Measurements from ENCODE around the gene DSG1. TPM values are rescaled to one million over a fixed set of nuclear protein-coding genes. Genes with fewer than 3 reads are reported as not detected.
"Not testable (repeated sequence)": the region's sequence is repeated elsewhere in the genome, so short reads cannot be mapped to it uniquely, and the experiment has no call there.

The DSG1 gene
- total RNA-seq, result not detected in 2 replicates

DNA sequence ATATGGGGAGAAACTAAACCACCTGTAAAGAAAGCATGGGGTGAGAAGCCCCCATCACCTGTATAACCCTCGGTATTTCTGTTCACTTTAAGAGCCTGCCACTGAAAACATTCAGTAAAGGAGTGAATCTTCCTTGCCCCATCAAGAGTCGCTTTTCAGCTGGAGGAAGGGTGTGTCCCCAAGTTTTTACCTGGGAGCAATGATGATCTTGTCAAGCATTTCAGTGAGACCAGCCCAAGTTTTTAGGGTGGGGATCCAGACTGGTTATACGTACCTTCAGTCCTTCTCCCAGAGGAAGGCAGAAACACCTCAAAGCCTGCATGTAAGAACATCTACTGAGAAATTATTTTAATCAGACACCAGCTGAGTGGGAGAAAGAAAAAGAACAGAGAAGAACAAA lies at the start of gene DSG1:
DSG1 (plus strand) TSS at position 301 of the 400 bp plus-strand sequence. CDS start 141 bp downstream, outside the sequence.
- no peaks in the 10 kb centered on the region for H3K4me1 Mint-ChIP-seq
- H3K27me3 Mint-ChIP-seq, result no peaks in the 10 kb centered on the region
- no peaks in the 10 kb centered on the region for H3K9me3 Mint-ChIP-seq
- H3K4me3 Mint-ChIP-seq, result no peak within 1 kb of the TSS
- no peak for DNase-seq
- intact Hi-C loops (cut with micrococcal nuclease), result no loop called here
- H3K27ac Mint-ChIP-seq, result no peak within 1 kb of the TSS
- H3K36me3 Mint-ChIP-seq (ENCODE audit: low read depth), result no peaks in the 10 kb centered on the region

DNA sequence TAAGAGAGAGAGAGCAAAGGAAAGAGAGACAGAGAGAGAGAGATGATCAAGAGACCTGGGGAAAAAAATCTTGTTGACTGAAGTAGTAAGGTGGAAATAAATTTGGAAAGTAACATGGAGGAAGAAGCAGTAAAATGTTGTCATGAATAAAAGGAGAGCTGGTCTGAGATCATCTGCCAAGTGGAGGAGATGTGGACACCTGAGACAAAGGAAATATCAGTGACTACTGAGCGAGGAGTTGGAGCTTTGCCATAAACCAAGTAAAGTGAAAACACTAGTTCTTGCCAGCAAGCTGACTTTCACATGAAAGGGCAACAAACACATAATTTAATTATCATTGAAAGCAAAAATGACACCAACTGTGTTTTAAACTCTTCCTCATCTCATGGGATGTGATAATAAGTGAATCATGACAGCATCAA lies 49.0 kb upstream of the DSG1 start:
- no peaks in the 10 kb centered on the region for H3K9me3 Mint-ChIP-seq
- H3K36me3 Mint-ChIP-seq (ENCODE audit: low read depth), result no peaks in the 10 kb centered on the region
- no peak for DNase-seq
- H3K4me3 Mint-ChIP-seq, result no peak overlapping the region
- H3K27ac Mint-ChIP-seq, result no peak overlapping the region
- no peaks in the 10 kb centered on the region for H3K27me3 Mint-ChIP-seq
- intact Hi-C loops (cut with micrococcal nuclease), result no loop called here
- no peaks in the 10 kb centered on the region for H3K4me1 Mint-ChIP-seq

DNA sequence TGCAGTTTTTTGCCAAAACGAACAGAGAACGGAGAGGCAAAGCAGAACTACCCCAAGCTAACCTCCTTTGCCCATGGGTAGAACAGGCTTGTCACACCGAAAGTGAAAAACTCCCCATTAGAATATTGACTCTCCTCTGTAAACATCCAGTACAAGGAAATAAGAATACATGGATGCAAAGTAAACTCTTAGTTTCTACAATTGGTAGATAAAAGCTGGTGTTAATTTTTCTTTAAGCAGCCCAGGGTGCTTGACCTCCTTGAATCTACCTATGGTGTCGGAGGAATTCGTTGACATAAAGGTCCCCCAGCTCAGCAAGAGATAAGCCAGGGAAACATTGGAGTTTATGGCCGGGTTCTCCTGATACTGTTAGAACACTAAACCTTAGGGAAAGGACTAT lies 48.4 kb upstream of the DSG1 start:
- Mint-ChIP-seq H3K9me3 (no peaks in the 10 kb centered on the region), H3K4me1 (no peaks in the 10 kb centered on the region), H3K27ac (no peak overlapping the region), H3K4me3 (no peak overlapping the region), H3K27me3 (no peaks in the 10 kb centered on the region), H3K36me3 (ENCODE audit: low read depth) (no peaks in the 10 kb centered on the region)
- no peak for DNase-seq
- intact Hi-C loops (cut with micrococcal nuclease), result no loop called here

DNA sequence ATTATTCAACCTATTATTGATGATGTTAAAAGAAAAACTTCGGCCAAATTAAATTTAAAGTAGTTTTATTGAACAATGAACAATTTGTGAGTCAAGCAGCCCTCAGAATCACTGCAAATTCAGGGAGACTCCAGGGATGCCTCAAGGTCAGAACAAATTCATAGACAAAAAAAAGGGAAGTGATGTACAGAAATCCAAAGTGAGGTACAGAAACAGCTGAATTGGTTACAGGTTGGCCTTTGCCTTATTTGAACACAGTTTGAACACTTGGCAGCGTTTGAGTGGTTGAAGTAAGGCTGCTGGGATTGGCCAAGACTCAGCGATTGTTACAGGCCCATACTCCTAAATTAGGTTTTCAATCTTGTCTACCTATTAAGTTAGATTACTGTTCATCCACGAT lies 47.4 kb upstream of the DSG1 start:
- intact Hi-C loops (cut with micrococcal nuclease), result no loop called here
- no peak for DNase-seq
- no peak overlapping the region for H3K27ac Mint-ChIP-seq
- H3K36me3 Mint-ChIP-seq (ENCODE audit: low read depth), result no peaks in the 10 kb centered on the region
- no peaks in the 10 kb centered on the region for H3K4me1 Mint-ChIP-seq
- no peak overlapping the region for H3K4me3 Mint-ChIP-seq
- H3K9me3 Mint-ChIP-seq, result no peaks in the 10 kb centered on the region
- H3K27me3 Mint-ChIP-seq, result no peaks in the 10 kb centered on the region

GRCh38 chr18:31273812-31274527 lies 44.0 kb upstream of the DSG1 start:
- Mint-ChIP-seq H3K27me3 (no peaks in the 10 kb centered on the region), H3K4me3 (no peak overlapping the region), H3K27ac (no peak overlapping the region), H3K9me3 (no peaks in the 10 kb centered on the region), H3K36me3 (ENCODE audit: low read depth) (no peaks in the 10 kb centered on the region), H3K4me1 (no peaks in the 10 kb centered on the region)
- no peak for DNase-seq
- intact Hi-C loops (cut with micrococcal nuclease), result no loop called here

- intact Hi-C loops (cut with micrococcal nuclease), result no loop called here
- Mint-ChIP-seq H3K27ac (no peak overlapping the region), H3K27me3 (no peaks in the 10 kb centered on the region), H3K4me3 (no peak overlapping the region), H3K9me3 (no peaks in the 10 kb centered on the region), H3K4me1 (no peaks in the 10 kb centered on the region), H3K36me3 (ENCODE audit: low read depth) (no peaks in the 10 kb centered on the region)
- no peak for DNase-seq
Measured at GRCh38 chr18:31274931-31275330, 43.0 kb upstream of the DSG1 start.

DNA sequence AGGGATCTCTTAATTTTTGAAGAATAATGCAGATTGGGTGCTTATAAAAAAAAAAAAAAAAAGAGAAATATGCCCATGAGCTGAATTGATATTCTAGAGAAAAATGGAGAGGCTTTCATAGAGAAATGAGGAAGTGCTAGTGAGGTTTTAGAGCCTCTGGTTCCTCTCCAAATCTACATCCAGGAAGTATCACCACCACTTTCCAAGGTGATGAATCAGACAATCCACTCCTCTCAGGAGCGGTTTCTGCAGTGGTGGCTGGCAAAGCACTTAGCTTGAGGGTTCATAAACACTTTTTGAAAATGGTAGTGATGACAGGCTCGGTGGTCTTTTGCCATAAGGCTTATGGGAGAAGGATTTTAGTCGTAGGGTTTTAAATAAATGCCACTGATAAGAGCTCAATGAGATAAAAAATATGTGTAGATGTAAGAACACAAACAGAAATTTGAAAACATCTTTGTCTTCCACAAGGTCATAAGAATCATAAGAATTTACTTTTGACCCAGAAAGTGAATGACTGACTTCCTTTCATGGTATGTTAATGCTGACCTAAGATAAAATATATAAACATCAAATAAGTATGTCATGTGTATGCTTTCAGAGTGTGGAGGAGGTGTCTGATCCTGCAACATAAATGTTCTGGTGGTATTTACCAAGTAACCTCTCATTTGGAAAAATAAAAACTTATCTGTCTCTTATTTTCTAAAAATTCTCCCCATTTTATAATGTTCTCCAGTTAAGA lies 42.1 kb upstream of the DSG1 start:
- Mint-ChIP-seq H3K27me3 (no peaks in the 10 kb centered on the region), H3K36me3 (ENCODE audit: low read depth) (no peaks in the 10 kb centered on the region), H3K4me3 (no peak overlapping the region), H3K4me1 (no peaks in the 10 kb centered on the region), H3K9me3 (no peaks in the 10 kb centered on the region), H3K27ac (no peak overlapping the region)
- intact Hi-C loops (cut with micrococcal nuclease), result no loop called here
- DNase-seq, result no peak

DNA sequence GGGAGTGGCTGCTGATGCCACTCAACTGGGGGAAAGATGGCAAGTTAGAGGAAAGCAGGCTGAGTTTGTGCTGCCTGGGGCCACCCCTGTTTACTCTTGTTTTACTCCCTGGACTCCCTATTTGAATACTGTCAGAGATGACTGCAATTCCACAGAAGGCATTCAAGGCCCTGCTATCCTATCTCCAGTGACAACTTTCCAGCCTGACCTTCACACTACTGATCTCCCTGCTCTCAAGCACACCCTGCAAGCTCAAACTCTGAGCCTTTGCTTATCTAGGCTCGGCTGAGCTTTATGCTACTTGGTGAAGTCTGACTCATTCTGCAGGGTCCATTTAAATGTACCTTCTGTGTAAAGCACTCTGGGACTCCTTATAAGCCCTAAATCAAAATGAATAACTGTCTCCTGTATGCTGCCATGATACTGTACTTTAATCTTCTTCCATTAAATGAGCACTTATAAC lies 39.3 kb upstream of the DSG1 start:
- DNase-seq, result no peak
- no peaks in the 10 kb centered on the region for H3K36me3 Mint-ChIP-seq (ENCODE audit: low read depth)
- H3K4me1 Mint-ChIP-seq, result no peaks in the 10 kb centered on the region
- H3K4me3 Mint-ChIP-seq, result no peak overlapping the region
- intact Hi-C loops (cut with micrococcal nuclease), result no loop called here
- no peaks in the 10 kb centered on the region for H3K27me3 Mint-ChIP-seq
- no peaks in the 10 kb centered on the region for H3K9me3 Mint-ChIP-seq
- H3K27ac Mint-ChIP-seq, result no peak overlapping the region

DNA sequence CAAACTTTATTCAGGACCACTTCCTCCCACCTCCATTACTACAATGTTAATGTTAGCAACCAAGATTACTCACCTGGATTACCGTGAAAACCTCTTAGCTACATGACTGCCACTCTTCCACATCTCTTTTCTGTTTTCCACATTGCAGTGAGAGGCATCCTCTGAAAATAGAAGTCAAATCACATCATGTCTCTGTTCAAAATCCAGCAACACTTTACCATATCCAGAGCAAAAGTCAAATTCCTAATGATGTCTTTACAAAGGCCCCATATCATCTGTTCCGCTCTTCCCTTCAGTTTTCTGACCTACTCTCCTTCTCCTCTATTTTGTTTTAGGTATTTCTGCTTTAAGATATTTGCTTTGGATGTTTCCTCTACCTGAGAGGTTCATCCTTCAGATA lies 37.5 kb upstream of the DSG1 start:
- no peak overlapping the region for H3K4me3 Mint-ChIP-seq
- H3K4me1 Mint-ChIP-seq, result no peaks in the 10 kb centered on the region
- peaks cover under 1% of the 10 kb centered on the region for H3K9me3 Mint-ChIP-seq
- intact Hi-C loops (cut with micrococcal nuclease), result no loop called here
- DNase-seq, result no peak
- no peaks in the 10 kb centered on the region for H3K36me3 Mint-ChIP-seq (ENCODE audit: low read depth)
- H3K27ac Mint-ChIP-seq, result no peak overlapping the region
- H3K27me3 Mint-ChIP-seq, result no peaks in the 10 kb centered on the region

GRCh38 chr18:31281437-31281836 lies 36.5 kb upstream of the DSG1 start:
- Mint-ChIP-seq H3K27me3 (no peaks in the 10 kb centered on the region), H3K9me3 (peaks cover 8% of the 10 kb centered on the region), H3K4me1 (no peaks in the 10 kb centered on the region), H3K36me3 (ENCODE audit: low read depth) (no peaks in the 10 kb centered on the region), H3K27ac (no peak overlapping the region), H3K4me3 (no peak overlapping the region)
- no peak for DNase-seq
- intact Hi-C loops (cut with micrococcal nuclease), result no loop called here

DNA sequence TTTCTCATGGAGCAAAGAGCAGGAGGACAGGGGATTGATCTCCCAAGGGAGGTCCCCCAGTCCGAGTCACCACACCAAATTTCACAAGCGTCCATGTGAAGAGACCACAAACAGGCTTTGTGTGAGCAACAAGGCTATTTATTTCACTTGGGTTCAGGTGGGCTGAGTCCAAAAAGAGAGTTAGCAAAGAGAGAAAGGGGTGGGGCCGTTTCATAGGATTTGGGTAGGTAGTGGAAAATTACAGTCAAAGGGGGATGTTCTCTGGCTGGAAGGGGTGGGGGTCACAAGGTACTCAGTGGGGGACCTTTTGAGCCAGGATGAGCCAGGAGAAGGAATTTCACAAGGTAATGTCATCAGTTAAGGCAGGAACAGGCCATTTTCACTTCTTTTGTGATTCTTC lies 28.5 kb upstream of the DSG1 start:
- H3K4me3 Mint-ChIP-seq; H3K27ac Mint-ChIP-seq; intact Hi-C loops (cut with micrococcal nuclease); H3K4me1 Mint-ChIP-seq; H3K27me3 Mint-ChIP-seq; H3K36me3 Mint-ChIP-seq (ENCODE audit: low read depth); DNase-seq: not testable (repeated sequence)
- H3K9me3 Mint-ChIP-seq, result peaks cover 24% of the 10 kb centered on the region

DNA sequence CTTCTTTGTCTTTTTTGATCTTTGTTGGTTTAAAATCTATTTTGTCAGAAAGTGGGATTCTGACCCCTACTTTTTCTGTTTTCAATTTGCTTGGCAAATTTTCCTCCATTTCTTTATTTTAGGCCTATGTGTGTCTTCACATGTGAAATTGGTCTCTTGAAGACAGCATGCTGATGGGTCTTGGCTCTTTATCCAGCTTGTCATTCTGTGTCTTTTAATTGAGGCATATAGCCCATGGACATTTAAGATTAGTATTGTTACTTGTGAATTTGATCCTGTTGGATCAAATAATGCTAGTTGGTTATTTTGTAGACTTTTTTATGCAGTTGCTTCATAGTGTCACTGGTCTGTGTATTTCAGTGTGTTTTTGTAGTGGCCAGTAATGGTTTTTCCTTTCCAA lies 26.3 kb upstream of the DSG1 start:
- Mint-ChIP-seq H3K36me3 (ENCODE audit: low read depth) (no peaks in the 10 kb centered on the region), H3K9me3 (peaks cover 18% of the 10 kb centered on the region), H3K4me1 (no peaks in the 10 kb centered on the region), H3K4me3 (no peak overlapping the region), H3K27me3 (no peaks in the 10 kb centered on the region), H3K27ac (no peak overlapping the region)
- intact Hi-C loops (cut with micrococcal nuclease), result no loop called here
- DNase-seq, result no peak

DNA sequence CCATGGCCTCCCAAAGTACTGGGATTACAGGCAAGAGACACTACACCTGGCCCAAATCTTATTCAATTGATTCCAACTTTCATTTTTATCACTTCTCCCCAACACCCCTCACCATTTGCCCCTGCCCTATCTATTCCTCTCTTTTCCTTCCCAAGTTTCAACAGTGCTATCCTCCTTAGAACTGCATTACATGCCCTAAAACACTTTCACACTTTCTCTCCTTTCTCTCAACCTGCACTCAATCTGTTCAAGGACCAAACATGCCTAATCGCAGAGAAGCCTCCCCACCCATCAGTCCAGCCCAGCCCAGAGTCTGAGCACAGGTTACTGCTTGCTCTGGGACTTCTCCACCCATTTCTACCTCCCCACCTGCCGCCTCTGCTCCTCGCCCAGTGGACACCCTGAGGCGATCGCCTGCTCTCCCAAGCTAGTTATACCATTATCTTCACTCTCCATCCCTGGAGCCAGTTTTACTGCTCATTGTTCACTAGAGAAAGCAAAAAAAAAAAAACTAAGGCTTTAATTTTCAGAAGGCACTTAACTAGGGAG lies 23.7 kb upstream of the DSG1 start:
- Mint-ChIP-seq H3K27ac (no peak overlapping the region), H3K36me3 (ENCODE audit: low read depth) (no peaks in the 10 kb centered on the region), H3K9me3 (peaks cover 13% of the 10 kb centered on the region), H3K27me3 (no peaks in the 10 kb centered on the region), H3K4me3 (no peak overlapping the region), H3K4me1 (no peaks in the 10 kb centered on the region)
- DNase-seq, result no peak
- intact Hi-C loops (cut with micrococcal nuclease), result no loop called here

GRCh38 chr18:31297248-31297647 lies 20.7 kb upstream of the DSG1 start:
- H3K36me3 Mint-ChIP-seq (ENCODE audit: low read depth), result no peaks in the 10 kb centered on the region
- H3K9me3 Mint-ChIP-seq, result peaks cover 9% of the 10 kb centered on the region
- DNase-seq, result no peak
- intact Hi-C loops (cut with micrococcal nuclease), result no loop called here
- no peaks in the 10 kb centered on the region for H3K4me1 Mint-ChIP-seq
- no peaks in the 10 kb centered on the region for H3K27me3 Mint-ChIP-seq
- no peak overlapping the region for H3K27ac Mint-ChIP-seq
- no peak overlapping the region for H3K4me3 Mint-ChIP-seq
